ENCODE measurements around the gene CTNNBL1. TPM values are rescaled to one million over a fixed set of nuclear protein-coding genes. Genes with fewer than 3 reads are reported as not detected.

CTNNBL1 gene
- total and polyA plus RNA-seq, 2 experiments from 2014 or later: 36.3 to 68.7 TPM

- H3K36me3 ChIP-seq (ENCODE audit: insufficient read depth): no peaks in the 10 kb centered on the region
- no peak overlapping the region for H3K4me3 ChIP-seq
- H3K4me1 ChIP-seq (ENCODE audit: insufficient read depth): peaks cover 16% of the 10 kb centered on the region; the same call in 1 of the 2 replicates
- Mint-ChIP-seq H3K4me3 (no peak overlapping the region), H3K9me3 (no peaks in the 10 kb centered on the region), H3K27ac (peak overlapping the region; percentile 24; the same call in 1 of the 2 replicates), H3K4me1 (peaks cover 24% of the 10 kb centered on the region), H3K36me3 (ENCODE audit: low read depth) (no peaks in the 10 kb centered on the region), H3K27me3 (ENCODE audit: insufficient read depth, low read depth, poor library complexity) (peaks cover 2% of the 10 kb centered on the region)
- H3K79me2 ChIP-seq (replicated peaks; ENCODE audit: insufficient read depth): no peaks in the 10 kb centered on the region
- TF ChIP-seq POLR2AphosphoS5 (IDR thresholded peaks at IDR 0.05; ENCODE audit: low read depth) (no peak), ETS1 (IDR thresholded peaks at IDR 0.05) (no peak), JUNB (IDR thresholded peaks at IDR 0.05; ENCODE audit: unreplicated experiment) (no peak), CREB1 (CRISPR knock-in tag; IDR thresholded peaks at IDR 0.05; ENCODE audit: low read depth) (no peak), EZH2phosphoT487 (IDR thresholded peaks at IDR 0.05; ENCODE audit: unreplicated experiment) (no peak), ZNF331 (CRISPR knock-in tag; IDR thresholded peaks at IDR 0.05; ENCODE audit: low read depth) (no peak), NANOG (IDR thresholded peaks at IDR 0.05; ENCODE audit: borderline replicate concordance) (no peak), STAT1 (IDR thresholded peaks at IDR 0.05; ENCODE audit: unreplicated experiment) (no peak), REST (IDR thresholded peaks at IDR 0.05; ENCODE audit: unreplicated experiment) (no peak), ZNF114 (CRISPR knock-in tag; IDR thresholded peaks at IDR 0.05) (no peak), EZH2 (IDR thresholded peaks at IDR 0.05; ENCODE audit: low read depth, unreplicated experiment) (no peak)
- TF ChIP-seq, protein P1, sequence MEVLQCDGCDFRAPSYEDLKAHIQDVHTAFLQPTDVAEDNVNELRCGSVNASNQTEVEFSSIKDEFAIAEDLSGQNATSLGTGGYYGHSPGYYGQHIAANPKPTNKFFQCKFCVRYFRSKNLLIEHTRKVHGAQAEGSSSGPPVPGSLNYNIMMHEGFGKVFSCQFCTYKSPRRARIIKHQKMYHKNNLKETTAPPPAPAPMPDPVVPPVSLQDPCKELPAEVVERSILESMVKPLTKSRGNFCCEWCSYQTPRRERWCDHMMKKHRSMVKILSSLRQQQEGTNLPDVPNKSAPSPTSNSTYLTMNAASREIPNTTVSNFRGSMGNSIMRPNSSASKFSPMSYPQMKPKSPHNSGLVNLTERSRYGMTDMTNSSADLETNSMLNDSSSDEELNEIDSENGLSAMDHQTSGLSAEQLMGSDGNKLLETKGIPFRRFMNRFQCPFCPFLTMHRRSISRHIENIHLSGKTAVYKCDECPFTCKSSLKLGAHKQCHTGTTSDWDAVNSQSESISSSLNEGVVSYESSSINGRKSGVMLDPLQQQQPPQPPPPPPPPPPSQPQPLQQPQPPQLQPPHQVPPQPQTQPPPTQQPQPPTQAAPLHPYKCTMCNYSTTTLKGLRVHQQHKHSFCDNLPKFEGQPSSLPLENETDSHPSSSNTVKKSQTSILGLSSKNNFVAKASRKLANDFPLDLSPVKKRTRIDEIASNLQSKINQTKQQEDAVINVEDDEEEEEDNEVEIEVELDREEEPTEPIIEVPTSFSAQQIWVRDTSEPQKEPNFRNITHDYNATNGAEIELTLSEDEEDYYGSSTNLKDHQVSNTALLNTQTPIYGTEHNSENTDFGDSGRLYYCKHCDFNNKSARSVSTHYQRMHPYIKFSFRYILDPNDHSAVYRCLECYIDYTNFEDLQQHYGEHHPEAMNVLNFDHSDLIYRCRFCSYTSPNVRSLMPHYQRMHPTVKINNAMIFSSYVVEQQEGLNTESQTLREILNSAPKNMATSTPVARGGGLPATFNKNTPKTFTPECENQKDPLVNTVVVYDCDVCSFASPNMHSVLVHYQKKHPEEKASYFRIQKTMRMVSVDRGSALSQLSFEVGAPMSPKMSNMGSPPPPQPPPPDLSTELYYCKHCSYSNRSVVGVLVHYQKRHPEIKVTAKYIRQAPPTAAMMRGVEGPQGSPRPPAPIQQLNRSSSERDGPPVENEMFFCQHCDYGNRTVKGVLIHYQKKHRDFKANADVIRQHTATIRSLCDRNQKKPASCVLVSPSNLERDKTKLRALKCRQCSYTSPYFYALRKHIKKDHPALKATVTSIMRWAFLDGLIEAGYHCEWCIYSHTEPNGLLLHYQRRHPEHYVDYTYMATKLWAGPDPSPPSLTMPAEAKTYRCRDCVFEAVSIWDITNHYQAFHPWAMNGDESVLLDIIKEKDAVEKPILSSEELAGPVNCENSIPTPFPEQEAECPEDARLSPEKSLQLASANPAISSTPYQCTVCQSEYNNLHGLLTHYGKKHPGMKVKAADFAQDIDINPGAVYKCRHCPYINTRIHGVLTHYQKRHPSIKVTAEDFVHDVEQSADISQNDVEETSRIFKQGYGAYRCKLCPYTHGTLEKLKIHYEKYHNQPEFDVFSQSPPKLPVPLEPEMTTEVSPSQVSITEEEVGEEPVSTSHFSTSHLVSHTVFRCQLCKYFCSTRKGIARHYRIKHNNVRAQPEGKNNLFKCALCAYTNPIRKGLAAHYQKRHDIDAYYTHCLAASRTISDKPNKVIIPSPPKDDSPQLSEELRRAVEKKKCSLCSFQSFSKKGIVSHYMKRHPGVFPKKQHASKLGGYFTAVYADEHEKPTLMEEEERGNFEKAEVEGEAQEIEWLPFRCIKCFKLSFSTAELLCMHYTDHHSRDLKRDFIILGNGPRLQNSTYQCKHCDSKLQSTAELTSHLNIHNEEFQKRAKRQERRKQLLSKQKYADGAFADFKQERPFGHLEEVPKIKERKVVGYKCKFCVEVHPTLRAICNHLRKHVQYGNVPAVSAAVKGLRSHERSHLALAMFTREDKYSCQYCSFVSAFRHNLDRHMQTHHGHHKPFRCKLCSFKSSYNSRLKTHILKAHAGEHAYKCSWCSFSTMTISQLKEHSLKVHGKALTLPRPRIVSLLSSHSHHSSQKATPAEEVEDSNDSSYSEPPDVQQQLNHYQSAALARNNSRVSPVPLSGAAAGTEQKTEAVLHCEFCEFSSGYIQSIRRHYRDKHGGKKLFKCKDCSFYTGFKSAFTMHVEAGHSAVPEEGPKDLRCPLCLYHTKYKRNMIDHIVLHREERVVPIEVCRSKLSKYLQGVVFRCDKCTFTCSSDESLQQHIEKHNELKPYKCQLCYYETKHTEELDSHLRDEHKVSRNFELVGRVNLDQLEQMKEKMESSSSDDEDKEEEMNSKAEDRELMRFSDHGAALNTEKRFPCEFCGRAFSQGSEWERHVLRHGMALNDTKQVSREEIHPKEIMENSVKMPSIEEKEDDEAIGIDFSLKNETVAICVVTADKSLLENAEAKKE (CRISPR knock-in tag; IDR thresholded peaks at IDR 0.05): no peak
- TF ChIP-seq, protein P2, sequence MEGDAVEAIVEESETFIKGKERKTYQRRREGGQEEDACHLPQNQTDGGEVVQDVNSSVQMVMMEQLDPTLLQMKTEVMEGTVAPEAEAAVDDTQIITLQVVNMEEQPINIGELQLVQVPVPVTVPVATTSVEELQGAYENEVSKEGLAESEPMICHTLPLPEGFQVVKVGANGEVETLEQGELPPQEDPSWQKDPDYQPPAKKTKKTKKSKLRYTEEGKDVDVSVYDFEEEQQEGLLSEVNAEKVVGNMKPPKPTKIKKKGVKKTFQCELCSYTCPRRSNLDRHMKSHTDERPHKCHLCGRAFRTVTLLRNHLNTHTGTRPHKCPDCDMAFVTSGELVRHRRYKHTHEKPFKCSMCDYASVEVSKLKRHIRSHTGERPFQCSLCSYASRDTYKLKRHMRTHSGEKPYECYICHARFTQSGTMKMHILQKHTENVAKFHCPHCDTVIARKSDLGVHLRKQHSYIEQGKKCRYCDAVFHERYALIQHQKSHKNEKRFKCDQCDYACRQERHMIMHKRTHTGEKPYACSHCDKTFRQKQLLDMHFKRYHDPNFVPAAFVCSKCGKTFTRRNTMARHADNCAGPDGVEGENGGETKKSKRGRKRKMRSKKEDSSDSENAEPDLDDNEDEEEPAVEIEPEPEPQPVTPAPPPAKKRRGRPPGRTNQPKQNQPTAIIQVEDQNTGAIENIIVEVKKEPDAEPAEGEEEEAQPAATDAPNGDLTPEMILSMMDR (conservative IDR thresholded peaks at IDR 0.05; ENCODE audit: low read depth in 2 of 2): no peak
- ATAC-seq: no peak
- H4K20me1 ChIP-seq (replicated peaks; ENCODE audit: insufficient read depth): no peaks in the 10 kb centered on the region
- H3K27ac ChIP-seq (ENCODE audit: low read depth): no peak overlapping the region
- no peaks in the 10 kb centered on the region for H3K27me3 ChIP-seq (ENCODE audit: insufficient read depth)
- no peak for DNase-seq (ENCODE audit: low spot score)
- H3F3A ChIP-seq (replicated peaks; ENCODE audit: low read depth): no peaks in the 10 kb centered on the region
- H2AFZ ChIP-seq: no peak overlapping the region
- H3K9me2 ChIP-seq (ENCODE audit: insufficient read depth): no peaks in the 10 kb centered on the region
- no peak overlapping the region for H3K4me2 ChIP-seq
These were observed 154.9 kb downstream of the CTNNBL1 start for GRCh38 chr20:37848706-37849105.

Measured in GM23338 (cell line).